ENCODE measurements around the gene EIF4G2.
"Not testable (repeated sequence)": the region's sequence is repeated elsewhere in the genome, so short reads cannot be mapped to it uniquely, and the experiment has no call there.

EIF4G2 gene

DNA sequence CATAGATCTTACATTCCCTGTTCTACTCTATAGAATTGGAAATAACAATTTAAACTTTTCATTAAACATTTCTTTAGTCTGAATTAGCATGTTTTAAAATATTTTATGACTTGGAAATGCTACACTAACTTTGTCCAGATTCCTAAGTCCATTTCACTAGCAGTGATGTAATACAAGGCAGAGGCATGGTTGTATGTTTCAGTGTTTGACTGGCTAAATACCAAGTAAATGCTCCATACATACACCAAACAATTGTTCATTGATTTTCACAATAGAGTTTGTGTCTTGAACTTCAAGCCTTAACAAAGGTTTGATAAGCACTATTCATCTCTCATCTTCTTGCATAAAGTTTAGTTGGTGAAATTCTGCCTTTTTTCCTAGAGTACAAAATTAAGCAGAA is 35.6 kb upstream of the EIF4G2 start:
- Histone ChIP-seq H3K9ac (ENCODE audit: low read length) (no peak overlapping the region), H3K79me2 (ENCODE audit: insufficient read depth, low read length) (no peaks in the 10 kb centered on the region), H3K27ac (ENCODE audit: low read depth, low read length, poor library complexity, severe bottlenecking) (no peak overlapping the region), H2AFZ (ENCODE audit: low read length) (no peak overlapping the region), H3F3A (ENCODE audit: insufficient read depth, low read length) (no peaks in the 10 kb centered on the region), H3K4me1 (ENCODE audit: insufficient read depth, low read length, severe bottlenecking) (no peaks in the 10 kb centered on the region), H4K20me1 (ENCODE audit: insufficient read depth, low read length) (no peaks in the 10 kb centered on the region), H3K9me2 (ENCODE audit: low read depth, low read length) (no peaks in the 10 kb centered on the region), H3K27me3 (ENCODE audit: insufficient read depth, low read length) (no peaks in the 10 kb centered on the region), H3K36me3 (ENCODE audit: insufficient read depth, low read length) (no peaks in the 10 kb centered on the region), H3K9me3 (ENCODE audit: low read length) (no peaks in the 10 kb centered on the region), H3K4me3 (ENCODE audit: low read depth, low read length, poor library complexity, severe bottlenecking) (no peak overlapping the region), H3K4me2 (ENCODE audit: low read length) (no peak overlapping the region)
- TF ChIP-seq EZH2 (IDR thresholded peaks at IDR 0.05; ENCODE audit: borderline replicate concordance, low read length) (no peak), CTCF (IDR thresholded peaks at IDR 0.05; ENCODE audit: low read length) (no peak)

GRCh38 chr11:10838881-10839280 is 30.2 kb upstream of the EIF4G2 start:
- Histone ChIP-seq H3K9me3 (ENCODE audit: low read length) (no peaks in the 10 kb centered on the region), H3F3A (ENCODE audit: insufficient read depth, low read length) (no peaks in the 10 kb centered on the region), H3K36me3 (ENCODE audit: insufficient read depth, low read length) (no peaks in the 10 kb centered on the region), H3K9ac (ENCODE audit: low read length) (no peak overlapping the region), H3K4me1 (ENCODE audit: insufficient read depth, low read length, severe bottlenecking) (no peaks in the 10 kb centered on the region), H3K4me3 (ENCODE audit: low read depth, low read length, poor library complexity, severe bottlenecking) (no peak overlapping the region), H3K79me2 (ENCODE audit: insufficient read depth, low read length) (no peaks in the 10 kb centered on the region), H3K4me2 (ENCODE audit: low read length) (no peak overlapping the region), H3K27me3 (ENCODE audit: insufficient read depth, low read length) (no peaks in the 10 kb centered on the region), H3K27ac (ENCODE audit: low read depth, low read length, poor library complexity, severe bottlenecking) (no peak overlapping the region), H3K9me2 (ENCODE audit: low read depth, low read length) (no peaks in the 10 kb centered on the region), H2AFZ (ENCODE audit: low read length) (no peak overlapping the region), H4K20me1 (ENCODE audit: insufficient read depth, low read length) (no peaks in the 10 kb centered on the region)
- no peak for TF ChIP-seq CTCF (IDR thresholded peaks at IDR 0.05; ENCODE audit: low read length)
- no peak for TF ChIP-seq EZH2 (IDR thresholded peaks at IDR 0.05; ENCODE audit: borderline replicate concordance, low read length)

- no peaks in the 10 kb centered on the region for H3K79me2 ChIP-seq (ENCODE audit: insufficient read depth, low read length)
- H3F3A ChIP-seq (ENCODE audit: insufficient read depth, low read length), result no peaks in the 10 kb centered on the region
- H4K20me1 ChIP-seq (ENCODE audit: insufficient read depth, low read length), result no peaks in the 10 kb centered on the region
- no peaks in the 10 kb centered on the region for H3K9me2 ChIP-seq (ENCODE audit: low read depth, low read length)
- TF ChIP-seq EZH2 (IDR thresholded peaks at IDR 0.05; ENCODE audit: borderline replicate concordance, low read length) (no peak), CTCF (IDR thresholded peaks at IDR 0.05; ENCODE audit: low read length) (no peak)
- H3K4me3 ChIP-seq (ENCODE audit: low read depth, low read length, poor library complexity, severe bottlenecking), result no peak overlapping the region
- H3K9ac ChIP-seq (ENCODE audit: low read length), result no peak overlapping the region
- H3K27ac ChIP-seq (ENCODE audit: low read depth, low read length, poor library complexity, severe bottlenecking), result no peak overlapping the region
- H2AFZ ChIP-seq (ENCODE audit: low read length), result no peak overlapping the region
- H3K4me1 ChIP-seq (ENCODE audit: insufficient read depth, low read length, severe bottlenecking), result no peaks in the 10 kb centered on the region
- H3K27me3 ChIP-seq (ENCODE audit: insufficient read depth, low read length), result no peaks in the 10 kb centered on the region
- no peaks in the 10 kb centered on the region for H3K9me3 ChIP-seq (ENCODE audit: low read length)
- no peaks in the 10 kb centered on the region for H3K36me3 ChIP-seq (ENCODE audit: insufficient read depth, low read length)
- H3K4me2 ChIP-seq (ENCODE audit: low read length), result no peak overlapping the region
Measured at GRCh38 chr11:10838083-10838482, 29.4 kb upstream of the EIF4G2 start.

DNA sequence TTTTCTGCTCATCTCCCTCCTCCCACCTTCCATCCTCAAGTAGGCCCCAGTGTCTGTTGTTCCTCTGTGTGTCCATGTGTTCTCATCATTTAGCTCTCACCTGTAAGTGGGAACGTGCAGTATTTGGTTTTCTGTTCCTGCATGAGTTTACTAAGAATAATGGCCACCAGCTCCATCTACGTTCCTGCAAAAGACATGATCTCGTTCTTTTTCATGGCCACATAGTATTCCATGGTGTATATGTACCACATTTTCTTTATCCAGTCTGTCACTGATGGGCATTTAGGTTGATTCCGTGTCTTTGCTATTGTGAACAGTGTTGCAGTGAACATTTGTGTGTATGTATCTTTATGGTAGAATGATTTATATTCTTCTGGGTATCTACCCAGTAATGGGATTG is 28.2 kb upstream of the EIF4G2 start:
- H2AFZ ChIP-seq (ENCODE audit: low read length); H3K27ac ChIP-seq (ENCODE audit: low read depth, low read length, poor library complexity, severe bottlenecking); H3K4me2 ChIP-seq (ENCODE audit: low read length); H3K79me2 ChIP-seq (ENCODE audit: insufficient read depth, low read length); H3K4me3 ChIP-seq (ENCODE audit: low read depth, low read length, poor library complexity, severe bottlenecking); H3F3A ChIP-seq (ENCODE audit: insufficient read depth, low read length); H3K4me1 ChIP-seq (ENCODE audit: insufficient read depth, low read length, severe bottlenecking); H3K27me3 ChIP-seq (ENCODE audit: insufficient read depth, low read length); H3K36me3 ChIP-seq (ENCODE audit: insufficient read depth, low read length); H3K9me2 ChIP-seq (ENCODE audit: low read depth, low read length); H3K9me3 ChIP-seq (ENCODE audit: low read length); H4K20me1 ChIP-seq (ENCODE audit: insufficient read depth, low read length); H3K9ac ChIP-seq (ENCODE audit: low read length): not testable (repeated sequence)

Data from OCI-LY1 (cell line).